K562 (cell line): ENCODE results near the gene ZFP62. TPM values are rescaled to one million over a fixed set of nuclear protein-coding genes. Genes with fewer than 3 reads are reported as not detected.

ENCODE experiments used
- ARHGAP35 ChIP-seq: fragments of 450-650 bp; IDR thresholded peaks from 2 replicates; pipeline ENCODE4 v1.6.1; 2018; ENCODE audit not compliant: partially characterized antibody
- CC2D1A ChIP-seq: fragments of 450-650 bp; IDR thresholded peaks from 2 replicates; pipeline ENCODE4 v1.6.1; 2017; ENCODE audit warnings: mild to moderate bottlenecking
- DACH1 ChIP-seq: fragments of 450-650 bp; IDR thresholded peaks from 2 replicates; pipeline ENCODE4 v1.6.1; 2018; ENCODE audit not compliant: partially characterized antibody
- FOXO4 ChIP-seq: fragments of 450-650 bp; formaldehyde crosslinking; IDR thresholded peaks from 2 replicates; pipeline ENCODE4 v1.4.0; 2020; ENCODE audit warnings: mild to moderate bottlenecking, moderate library complexity
- GATAD2B ChIP-seq: fragments of 450-650 bp; IDR thresholded peaks from 2 replicates; pipeline ENCODE4 v1.6.1; 2017; ENCODE audit warnings: mild to moderate bottlenecking, borderline replicate concordance
- GTF2F1 ChIP-seq: IDR thresholded peaks from 2 replicates; pipeline ENCODE4 v1.6.1; 2011; ENCODE audit warnings: low read depth, low read length, improper control_type of control experiment
- HSF4 ChIP-seq: fragments of 250-450 bp; sonication (Bioruptor Pico); IDR thresholded peaks from 2 replicates; pipeline ENCODE4 v2.1.2; 2022; ENCODE audit warnings: mild to moderate bottlenecking, moderate library complexity, borderline replicate concordance
- IRF1 ChIP-seq: sonication (generic); formaldehyde crosslinking; IDR thresholded peaks from 2 replicates; pipeline ENCODE4 v1.8.0; 2022; ENCODE audit warnings: missing genetic modification reagents, mild to moderate bottlenecking, borderline replicate concordance
- JUN ChIP-seq, 2 experiments: sonication (generic) in 1 of 2; formaldehyde crosslinking in 1 of 2; IDR thresholded peaks; 2 replicates each; pipeline versions ENCODE4 v1.6.1 to v1.8.0; 2012 to 2022; ENCODE audit warnings: borderline replicate concordance in 2 of 2, mild to moderate bottlenecking in 2 of 2, improper control_type of control experiment in 1 of 2, low read depth in 1 of 2, low read length in 1 of 2, missing genetic modification reagents in 1 of 2
- KLF13 ChIP-seq: fragments of 450-650 bp; IDR thresholded peaks from 2 replicates; pipeline ENCODE4 v1.6.1; 2016; ENCODE audit warnings: missing genetic modification characterization, low read depth, mild to moderate bottlenecking, missing compliant biosample characterization, moderate library complexity, borderline replicate concordance
- MCM2 ChIP-seq: fragments of 450-650 bp; IDR thresholded peaks from 2 replicates; pipeline ENCODE4 v1.6.1; 2017; ENCODE audit warnings: low read depth, mild to moderate bottlenecking
- NBN ChIP-seq: fragments of 450-650 bp; IDR thresholded peaks from 2 replicates; pipeline ENCODE4 v1.6.1; 2016; ENCODE audit warnings: low read depth, mild to moderate bottlenecking
- STAT5A ChIP-seq: IDR thresholded peaks from 2 replicates; pipeline ENCODE4 v1.6.1; 2012; ENCODE audit warnings: low read length, inconsistent platforms, borderline replicate concordance
- TBP ChIP-seq: optimal IDR thresholded peaks from 2 replicates; pipeline ENCODE3; 2011; ENCODE audit warnings: low read depth, low read length, improper control_type of control experiment
- ZBTB2 ChIP-seq: fragments of 450-650 bp; IDR thresholded peaks from 2 replicates; pipeline ENCODE4 v1.6.1; 2016; ENCODE audit warnings: antibody characterized with exemption
- ZNF165 ChIP-seq: fragments of 250-450 bp; sonication (Bioruptor Pico); IDR thresholded peaks from 2 replicates; pipeline ENCODE4 v1.4.0; 2020; ENCODE audit warnings: borderline replicate concordance
- ZNF395 ChIP-seq: fragments of 200-800 bp; sonication (Bioruptor generic); IDR thresholded peaks from 2 replicates; pipeline ENCODE4 v1.6.1; 2017; ENCODE audit warnings: missing genetic modification characterization, missing compliant biosample characterization
- ZNF408 ChIP-seq: fragments of 250-450 bp; sonication (Bioruptor Pico); IDR thresholded peaks from 2 replicates; pipeline ENCODE4 v1.4.0; 2020; ENCODE audit warnings: low read depth, mild to moderate bottlenecking, moderate library complexity
- ZNF445 ChIP-seq: fragments of 250-450 bp; sonication (Bioruptor Pico); IDR thresholded peaks from 2 replicates; pipeline ENCODE4 v1.4.0; 2020; ENCODE audit warnings: low read depth, mild to moderate bottlenecking, moderate library complexity
- ZNF449 ChIP-seq: fragments of 250-450 bp; sonication (Bioruptor Pico); IDR thresholded peaks from 2 replicates; pipeline ENCODE4 v1.8.0; 2022; ENCODE audit warnings: moderate library complexity, mild to moderate bottlenecking, inconsistent platforms
- ZNF583 ChIP-seq: fragments of 250-450 bp; sonication (Bioruptor Pico); IDR thresholded peaks from 2 replicates; pipeline ENCODE4 v1.4.0; 2020
- polyA plus RNA-seq, 8 experiments: library from polyadenylated mRNA; depleted of rRNA in 4 of 8; stranded (reverse) in 5 of 8; unstranded in 3 of 8; fragments of >200 nt; fragmentation: Nextera tagmentation in 2 of 8; fragmentation: Illumina TruSeq in 1 of 8; extraction: Ambion mirVana in 2 of 8; extraction: Trizol in 1 of 8; gene quantifications; 2 replicates each; pipeline versions ENCODE4 v1.2.1 to v1.2.3, GENCODE V29; 2011 to 2014; ENCODE audit warnings: inconsistent platforms in 1 of 8, missing spikeins in 1 of 8
- total RNA-seq, 7 experiments: library from RNA; depleted of rRNA in 6 of 7; stranded (reverse); fragments of >200 nt in 6 of 7; fragmentation: Illumina TruSeq in 2 of 7; extraction: Trizol in 2 of 7; gene quantifications; 2 replicates each; pipeline versions ENCODE4 v1.2.1 to v1.2.3, GENCODE V29; 2011 to 2021; ENCODE audit warnings: low replicate concordance in 1 of 7

ZFP62 gene
- total and polyA plus RNA-seq, 9 of the 15 experiments (the other 6 are each of a cell fraction or from before 2014, with no cell fraction given), result 12.2 to 37.5 (median 25.0) TPM

GRCh38 chr5:180873615-180874520 is 12.8 kb upstream of the ZFP62 start (continued):
- TF ChIP-seq ZNF583 (CRISPR knock-in tag) (peak; percentile 72), ZNF395 (CRISPR knock-in tag) (peak; percentile 57; the same call in 1 of the 2 replicates), ZNF165 (CRISPR knock-in tag) (no peak), FOXO4 (CRISPR knock-in tag) (no peak), GATAD2B (no peak), IRF1 (no peak), ZNF445 (CRISPR knock-in tag) (no peak), ZBTB2 (no peak), JUN (IDR thresholded peaks at IDR 0.05; ENCODE audit: borderline replicate concordance, low read depth, low read length) (peak; percentile 85), JUN (CRISPR knock-in tag; IDR thresholded peaks at IDR 0.05; ENCODE audit: borderline replicate concordance) (peak; percentile 58; the same call in 1 of the 2 replicates), ARHGAP35 (no peak), KLF13 (no peak), STAT5A (no peak), MCM2 (no peak), HSF4 (CRISPR knock-in tag) (peak; percentile 32; the same call in 1 of the 2 replicates), GTF2F1 (no peak), DACH1 (peak; percentile 56), ZNF408 (CRISPR knock-in tag) (no peak), CC2D1A (peak; percentile 98), TBP (peak; percentile 25), NBN (peak; percentile 95), ZNF449 (CRISPR knock-in tag) (no peak)
